ENCODE results near the gene MAT2A. TPM values are rescaled to one million over a fixed set of nuclear protein-coding genes. Genes with fewer than 3 reads are reported as not detected.
A peak's percentile ranks its signal among the peaks of the same experiment; 100 is the strongest.

MAT2A gene
- total and polyA plus RNA-seq, 9 of the 15 experiments (the other 6 are each of a cell fraction or from before 2014, with no cell fraction given), result 130 to 1,027 (median 240) TPM

DNA sequence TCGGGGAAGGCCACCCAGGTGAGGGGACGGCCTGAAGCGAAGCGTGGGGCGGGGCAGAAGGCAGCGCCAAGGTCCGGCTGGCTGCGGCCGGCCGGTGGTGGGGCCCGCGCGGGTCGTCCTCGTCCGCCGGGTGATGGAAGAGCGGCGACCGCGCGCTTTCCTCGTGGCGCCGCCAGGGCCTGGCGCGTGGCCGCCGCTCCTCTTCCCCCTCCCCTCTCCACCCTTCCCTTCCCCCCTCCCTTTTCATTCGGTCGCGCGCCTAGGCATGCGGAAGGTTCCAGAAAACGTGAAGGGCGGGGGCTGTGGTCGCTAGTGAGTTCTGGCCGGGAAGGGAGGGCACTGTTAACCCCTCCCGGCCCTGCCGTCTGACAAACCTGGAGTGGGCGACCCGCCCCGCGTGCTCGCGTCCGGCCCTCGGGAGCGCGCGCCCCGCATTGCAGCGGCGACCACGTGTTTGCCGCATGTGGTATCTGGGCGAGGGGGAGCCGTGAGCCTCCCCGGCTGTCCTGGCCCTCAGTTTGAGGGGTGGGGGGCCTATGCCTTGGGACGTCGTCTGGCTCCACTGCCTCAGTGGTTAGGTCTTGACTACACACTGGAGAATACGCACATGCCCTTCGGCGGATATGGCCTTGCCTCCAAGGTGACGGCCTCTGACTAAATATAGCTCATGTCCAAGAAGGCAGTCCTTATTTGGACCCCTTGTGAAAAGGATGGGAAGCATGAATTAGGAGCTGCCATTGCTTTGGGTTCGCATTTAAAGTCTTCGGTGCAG, 579 bp downstream of the MAT2A start (continued):
- no peak for TF ChIP-seq HSF4 (CRISPR knock-in tag; IDR thresholded peaks at IDR 0.05; ENCODE audit: borderline replicate concordance)
- TF ChIP-seq, protein P1, sequence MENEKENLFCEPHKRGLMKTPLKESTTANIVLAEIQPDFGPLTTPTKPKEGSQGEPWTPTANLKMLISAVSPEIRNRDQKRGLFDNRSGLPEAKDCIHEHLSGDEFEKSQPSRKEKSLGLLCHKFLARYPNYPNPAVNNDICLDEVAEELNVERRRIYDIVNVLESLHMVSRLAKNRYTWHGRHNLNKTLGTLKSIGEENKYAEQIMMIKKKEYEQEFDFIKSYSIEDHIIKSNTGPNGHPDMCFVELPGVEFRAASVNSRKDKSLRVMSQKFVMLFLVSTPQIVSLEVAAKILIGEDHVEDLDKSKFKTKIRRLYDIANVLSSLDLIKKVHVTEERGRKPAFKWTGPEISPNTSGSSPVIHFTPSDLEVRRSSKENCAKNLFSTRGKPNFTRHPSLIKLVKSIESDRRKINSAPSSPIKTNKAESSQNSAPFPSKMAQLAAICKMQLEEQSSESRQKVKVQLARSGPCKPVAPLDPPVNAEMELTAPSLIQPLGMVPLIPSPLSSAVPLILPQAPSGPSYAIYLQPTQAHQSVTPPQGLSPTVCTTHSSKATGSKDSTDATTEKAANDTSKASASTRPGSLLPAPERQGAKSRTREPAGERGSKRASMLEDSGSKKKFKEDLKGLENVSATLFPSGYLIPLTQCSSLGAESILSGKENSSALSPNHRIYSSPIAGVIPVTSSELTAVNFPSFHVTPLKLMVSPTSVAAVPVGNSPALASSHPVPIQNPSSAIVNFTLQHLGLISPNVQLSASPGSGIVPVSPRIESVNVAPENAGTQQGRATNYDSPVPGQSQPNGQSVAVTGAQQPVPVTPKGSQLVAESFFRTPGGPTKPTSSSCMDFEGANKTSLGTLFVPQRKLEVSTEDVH (IDR thresholded peaks at IDR 0.05; ENCODE audit: low read depth, partially characterized antibody), result peak; percentile 11
- no peak for TF ChIP-seq ZNF778 (CRISPR knock-in tag; IDR thresholded peaks at IDR 0.05)
- no peak for TF ChIP-seq ZNF561 (CRISPR knock-in tag; conservative IDR thresholded peaks at IDR 0.05)
- TF ChIP-seq ARID2 (IDR thresholded peaks at IDR 0.05), result no peak
- no peak for TF ChIP-seq ZBTB40 (IDR thresholded peaks at IDR 0.05)
- no peak for TF ChIP-seq ZBTB40 (CRISPR knock-in tag; IDR thresholded peaks at IDR 0.05)
- peak; percentile 99 for TF ChIP-seq PCBP1 (IDR thresholded peaks at IDR 0.05; ENCODE audit: low read depth, low read length, poor library complexity, severe bottlenecking)
- TF ChIP-seq, protein P2, sequence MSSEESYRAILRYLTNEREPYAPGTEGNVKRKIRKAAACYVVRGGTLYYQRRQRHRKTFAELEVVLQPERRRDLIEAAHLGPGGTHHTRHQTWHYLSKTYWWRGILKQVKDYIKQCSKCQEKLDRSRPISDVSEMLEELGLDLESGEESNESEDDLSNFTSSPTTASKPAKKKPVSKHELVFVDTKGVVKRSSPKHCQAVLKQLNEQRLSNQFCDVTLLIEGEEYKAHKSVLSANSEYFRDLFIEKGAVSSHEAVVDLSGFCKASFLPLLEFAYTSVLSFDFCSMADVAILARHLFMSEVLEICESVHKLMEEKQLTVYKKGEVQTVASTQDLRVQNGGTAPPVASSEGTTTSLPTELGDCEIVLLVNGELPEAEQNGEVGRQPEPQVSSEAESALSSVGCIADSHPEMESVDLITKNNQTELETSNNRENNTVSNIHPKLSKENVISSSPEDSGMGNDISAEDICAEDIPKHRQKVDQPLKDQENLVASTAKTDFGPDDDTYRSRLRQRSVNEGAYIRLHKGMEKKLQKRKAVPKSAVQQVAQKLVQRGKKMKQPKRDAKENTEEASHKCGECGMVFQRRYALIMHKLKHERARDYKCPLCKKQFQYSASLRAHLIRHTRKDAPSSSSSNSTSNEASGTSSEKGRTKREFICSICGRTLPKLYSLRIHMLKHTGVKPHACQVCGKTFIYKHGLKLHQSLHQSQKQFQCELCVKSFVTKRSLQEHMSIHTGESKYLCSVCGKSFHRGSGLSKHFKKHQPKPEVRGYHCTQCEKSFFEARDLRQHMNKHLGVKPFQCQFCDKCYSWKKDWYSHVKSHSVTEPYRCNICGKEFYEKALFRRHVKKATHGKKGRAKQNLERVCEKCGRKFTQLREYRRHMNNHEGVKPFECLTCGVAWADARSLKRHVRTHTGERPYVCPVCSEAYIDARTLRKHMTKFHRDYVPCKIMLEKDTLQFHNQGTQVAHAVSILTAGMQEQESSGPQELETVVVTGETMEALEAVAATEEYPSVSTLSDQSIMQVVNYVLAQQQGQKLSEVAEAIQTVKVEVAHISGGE (CRISPR knock-in tag; IDR thresholded peaks at IDR 0.05), result no peak; a peak in 1 of 6 replicates
- no peak for TF ChIP-seq THRAP3 (IDR thresholded peaks at IDR 0.05; ENCODE audit: borderline replicate concordance)

All from K562 (cell line).